Measurements from ENCODE around the gene FOXA3.

Gene FOXA3

DNA sequence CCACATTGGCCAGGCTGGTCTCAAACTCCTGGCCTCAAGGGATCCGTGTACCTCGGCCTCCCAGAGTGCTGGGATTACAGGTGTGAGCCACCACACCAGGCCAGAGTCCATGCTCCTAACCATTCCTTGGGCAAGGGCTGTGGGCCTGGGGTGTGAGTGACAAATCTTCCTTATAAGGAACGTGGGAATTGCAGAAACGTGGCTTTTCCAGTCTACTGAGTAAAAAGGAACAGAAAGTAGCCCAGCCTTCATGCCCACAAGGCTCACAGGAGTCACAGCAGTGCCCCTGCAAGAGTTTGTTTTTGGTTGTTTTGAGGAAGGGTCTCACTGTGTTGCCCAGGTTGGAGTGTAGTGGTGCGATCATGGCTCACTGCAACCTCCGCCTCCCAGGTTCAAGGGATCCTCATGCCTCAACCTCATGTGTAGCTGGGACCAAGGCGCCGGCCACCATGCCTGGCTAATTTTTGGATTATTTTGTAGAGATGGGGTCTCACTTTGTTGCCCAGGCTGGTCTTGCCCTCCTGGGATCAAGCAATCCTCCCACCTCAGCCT lies 33.2 kb downstream of the FOXA3 start:
- DNase-seq, result no peak

DNA sequence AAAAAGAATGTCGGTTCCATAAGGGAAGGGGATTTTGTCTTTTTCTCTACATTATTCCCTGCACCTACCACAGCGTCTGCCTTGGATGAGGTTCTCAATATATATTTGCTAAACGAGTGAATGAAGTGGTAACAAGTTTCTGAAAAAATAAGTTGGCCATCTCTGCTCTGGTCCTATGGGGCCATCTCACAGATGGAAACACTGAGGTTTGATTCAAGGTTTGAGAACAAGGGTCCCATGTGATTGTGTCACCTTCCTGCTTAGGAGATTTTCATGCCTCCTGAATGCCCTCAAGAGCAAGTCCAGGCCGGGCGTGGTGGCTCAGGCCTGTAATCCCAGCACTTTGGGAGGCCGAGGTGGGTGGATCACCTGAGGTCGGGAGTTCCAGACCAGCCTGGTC lies 35.1 kb downstream of the FOXA3 start:
- DNase-seq, result no peak

GRCh38 chr19:45899919-45900589 lies 35.9 kb downstream of the FOXA3 start:
- DNase-seq, result no peak

- no peak for DNase-seq
Observed at GRCh38 chr19:45900738-45901431, 36.8 kb downstream of the FOXA3 start.

- DNase-seq, result peak; percentile 25
Observed at GRCh38 chr19:45901432-45901911, 37.3 kb downstream of the FOXA3 start.

- DNase-seq, result no peak
Observed at GRCh38 chr19:45901912-45902650, 38.0 kb downstream of the FOXA3 start, which contains the start of gene MYPOP. Gene MYPOP, minus strand, starts transcription at chr19:45902613. Its CDS starts 840 bp downstream, at chr19:45901773.

DNA sequence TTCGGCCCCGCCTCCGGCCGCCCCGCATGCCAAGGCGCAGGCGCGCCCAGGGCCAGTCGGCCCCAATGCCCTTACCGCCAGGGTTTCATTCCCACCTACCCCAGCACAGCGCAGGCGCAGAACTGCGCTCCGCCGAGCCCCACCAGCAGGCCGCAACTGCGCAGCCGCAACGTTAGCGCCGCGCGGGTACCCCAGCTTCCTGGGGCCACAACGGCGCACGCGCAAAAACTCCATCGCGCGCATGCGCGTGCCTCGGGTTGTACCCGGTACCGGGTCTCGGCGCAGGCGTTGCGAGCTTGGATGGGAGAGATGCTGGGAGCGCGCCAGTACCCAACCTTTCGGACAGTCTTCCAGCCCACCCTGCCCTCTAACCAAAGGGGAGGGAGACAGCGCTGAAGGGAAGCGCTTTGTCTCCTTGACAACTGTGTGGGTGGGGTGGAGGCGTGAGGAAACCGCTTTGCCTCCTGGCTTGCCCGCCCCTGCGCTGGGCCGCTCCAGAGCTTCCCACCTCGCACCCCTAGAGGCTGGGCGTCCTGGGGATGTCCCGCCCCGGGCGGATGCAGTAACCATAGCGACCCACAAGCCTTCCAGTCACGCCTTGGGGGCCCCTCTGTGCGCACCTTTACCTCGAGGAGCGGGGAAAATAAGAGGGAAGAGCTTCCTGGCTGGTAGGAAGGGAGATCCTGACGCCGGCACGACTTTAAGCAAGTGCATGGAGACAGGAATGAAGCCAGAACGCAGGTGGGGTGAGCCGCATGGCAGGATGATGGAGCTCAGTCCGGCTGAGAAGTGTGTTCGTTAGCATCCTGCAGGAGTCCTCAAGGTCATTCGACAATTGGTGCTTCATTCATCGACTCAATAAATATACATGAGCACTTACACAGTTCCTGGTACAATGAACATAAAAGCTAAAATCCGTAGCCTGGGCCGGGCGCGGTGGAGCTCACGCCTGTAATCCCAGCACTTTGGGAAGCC lies 38.8 kb downstream of the FOXA3 start:
- peak; percentile 100 for DNase-seq

DNA sequence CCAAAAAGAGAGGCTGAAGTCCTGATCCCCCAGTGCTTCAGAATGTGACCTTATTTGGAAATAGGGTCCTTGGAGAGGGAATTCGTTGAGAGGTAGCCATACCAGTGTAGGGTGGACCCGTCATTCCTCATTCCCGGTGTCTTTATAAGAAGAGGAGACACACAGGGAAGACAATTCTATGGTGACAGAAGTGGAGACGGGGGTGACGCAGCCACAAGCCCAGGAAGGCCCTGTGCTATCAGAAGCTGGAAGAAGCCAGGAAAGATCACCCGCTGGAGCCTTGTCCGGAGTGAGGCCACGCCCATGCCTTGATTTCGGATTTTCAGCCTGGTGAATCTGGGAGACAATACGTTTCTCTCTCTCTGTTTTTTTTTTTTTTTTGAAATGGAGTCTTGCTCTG lies 40.9 kb downstream of the FOXA3 start:
- no peak for DNase-seq

DNA sequence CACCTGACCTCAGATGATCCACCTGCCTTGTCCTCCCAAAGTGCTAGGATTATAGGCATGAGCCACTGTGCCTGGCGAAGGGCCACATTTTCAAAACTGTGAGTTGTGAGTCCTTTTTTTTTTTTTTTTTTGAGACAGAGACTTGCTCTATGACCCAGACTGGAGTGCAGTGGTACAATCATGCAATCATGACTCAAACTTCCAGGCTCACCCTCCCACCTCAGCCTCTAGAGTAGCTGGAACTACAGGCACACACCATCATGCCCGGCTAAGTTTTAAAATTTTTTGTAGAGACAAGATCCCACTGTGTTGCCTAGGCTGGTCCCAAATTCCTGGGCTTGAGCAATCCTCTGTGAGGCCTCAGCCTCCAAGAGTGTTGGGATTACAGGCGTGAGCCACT lies 42.1 kb downstream of the FOXA3 start:
- DNase-seq, result no peak

DNA sequence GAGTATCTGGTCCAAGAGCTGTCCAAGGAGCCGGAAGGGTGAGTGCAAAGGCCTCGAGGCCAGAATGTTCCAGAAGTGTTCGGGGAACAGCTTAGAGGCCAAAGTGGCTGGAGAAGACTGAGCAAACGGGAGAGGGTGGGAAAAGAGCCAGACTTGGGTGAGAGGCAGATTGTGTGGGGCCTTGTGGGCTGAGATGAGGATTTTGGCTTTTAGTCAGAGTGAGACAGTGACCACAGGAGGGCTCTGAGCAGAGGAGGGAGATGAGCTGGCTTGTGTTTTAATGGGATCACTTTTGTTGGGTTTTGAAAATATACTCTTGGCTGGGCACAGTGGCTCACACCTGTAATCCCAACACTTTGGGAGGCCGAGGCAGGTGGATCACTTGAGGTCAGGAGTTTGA lies 44.8 kb downstream of the FOXA3 start:
- DNase-seq, result no peak

- DNase-seq, result no peak
Observed at GRCh38 chr19:45911291-45911690, 47.2 kb downstream of the FOXA3 start.

DNA sequence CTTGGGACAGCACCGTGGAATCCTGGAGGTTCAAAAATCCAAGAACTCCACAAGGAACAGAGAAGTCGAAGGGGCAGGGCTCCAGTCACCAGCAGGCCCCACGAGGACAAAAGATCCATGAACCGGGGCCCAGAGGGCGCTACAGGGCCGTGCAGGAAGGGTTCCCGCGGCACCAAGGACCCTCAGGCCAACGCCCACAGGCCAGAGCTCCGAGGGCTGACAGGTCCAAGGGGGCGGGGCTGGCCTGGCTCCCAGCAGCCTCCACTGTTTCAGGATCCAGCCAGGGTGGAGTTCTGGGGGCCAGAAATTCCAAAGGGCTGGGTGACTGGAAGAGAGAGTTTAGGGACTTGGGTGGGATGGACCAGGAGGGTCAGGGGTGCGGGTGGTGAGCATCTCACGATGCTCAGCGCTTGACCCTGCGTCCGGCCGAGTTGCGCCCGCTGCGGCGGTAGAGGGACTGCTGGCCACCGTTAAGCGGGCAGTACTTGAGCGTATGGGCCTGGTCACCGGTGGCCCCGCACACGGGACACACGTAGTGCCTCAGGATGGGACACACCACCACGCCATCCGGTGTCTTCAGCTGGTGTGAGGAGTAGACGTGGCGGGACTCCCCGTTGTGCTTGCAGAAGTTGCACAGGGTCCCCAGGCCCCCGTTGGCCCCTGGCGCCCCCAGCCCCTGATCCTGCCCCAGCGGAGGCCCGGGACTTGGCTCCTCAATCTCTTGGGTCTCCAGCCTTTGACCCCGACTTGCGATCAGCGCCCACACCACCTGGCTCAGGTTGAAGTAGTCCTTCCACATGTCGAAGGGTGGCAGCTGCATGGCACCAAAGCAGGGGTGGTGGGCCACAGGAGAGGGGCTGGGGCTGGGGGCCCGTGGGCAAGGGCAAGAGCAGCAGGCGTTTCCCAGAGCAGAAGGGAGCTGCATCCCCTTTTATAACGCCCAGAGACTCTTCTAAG lies 50.0 kb downstream of the FOXA3 start, which contains the start of gene NANOS2:
Gene NANOS2, minus strand, starts transcription at position 905 of the 957 bp plus-strand sequence. Its CDS starts 85 bp downstream, at position 820.
- no peak for DNase-seq

DNA sequence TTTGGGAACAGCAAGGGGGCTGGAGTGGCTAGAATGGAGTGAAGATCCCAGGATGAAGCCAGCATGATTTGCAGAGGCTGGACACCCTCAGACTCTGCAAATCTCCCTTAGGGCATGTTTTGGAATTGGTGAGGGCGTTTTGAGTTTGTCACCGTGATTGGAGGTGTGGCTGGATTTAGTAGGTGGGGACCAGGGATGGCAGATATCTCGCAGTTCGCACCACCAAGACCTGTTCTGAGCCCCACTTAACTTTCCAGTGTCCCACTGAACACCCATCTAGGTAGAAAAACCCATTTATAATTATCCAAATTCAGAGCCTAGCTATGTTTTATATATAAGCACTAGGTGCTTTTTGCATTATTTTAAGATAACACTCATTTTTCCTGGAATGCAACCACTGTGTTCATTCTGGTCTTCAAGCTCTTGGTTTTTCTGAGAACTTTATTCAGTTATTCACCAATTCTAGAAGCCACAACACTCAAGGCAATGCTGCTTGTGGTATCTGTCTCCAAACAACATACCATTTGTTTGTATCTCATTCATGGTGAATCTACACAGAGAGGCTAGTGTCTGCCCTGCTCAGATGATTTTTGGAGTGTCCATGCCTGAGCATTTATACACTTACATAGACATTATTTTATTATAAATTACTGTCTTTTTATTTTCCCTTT lies 53.4 kb downstream of the FOXA3 start:
- DNase-seq, result no peak

DNA sequence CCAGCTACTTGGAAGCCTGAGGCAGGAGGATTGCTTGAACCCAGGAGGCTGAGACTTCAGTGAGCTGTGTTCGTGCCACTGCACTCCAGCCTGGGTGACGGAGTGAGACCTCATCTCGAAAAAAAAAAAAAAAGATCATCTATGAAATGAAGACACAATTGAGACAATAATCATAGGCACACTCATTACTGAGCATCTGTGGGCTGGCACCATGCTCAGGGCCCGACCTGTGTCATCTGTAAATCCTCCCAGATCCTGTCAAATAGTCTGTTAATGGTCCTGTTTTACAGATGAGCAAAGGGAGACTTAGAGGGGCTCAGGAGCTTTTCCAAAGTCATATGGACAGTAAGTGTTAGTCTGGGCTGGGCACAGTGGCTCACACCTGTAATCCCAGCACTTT lies 54.6 kb downstream of the FOXA3 start:
- no peak for DNase-seq

GRCh38 chr19:45919678-45920077 lies 55.6 kb downstream of the FOXA3 start:
- DNase-seq, result no peak

DNA sequence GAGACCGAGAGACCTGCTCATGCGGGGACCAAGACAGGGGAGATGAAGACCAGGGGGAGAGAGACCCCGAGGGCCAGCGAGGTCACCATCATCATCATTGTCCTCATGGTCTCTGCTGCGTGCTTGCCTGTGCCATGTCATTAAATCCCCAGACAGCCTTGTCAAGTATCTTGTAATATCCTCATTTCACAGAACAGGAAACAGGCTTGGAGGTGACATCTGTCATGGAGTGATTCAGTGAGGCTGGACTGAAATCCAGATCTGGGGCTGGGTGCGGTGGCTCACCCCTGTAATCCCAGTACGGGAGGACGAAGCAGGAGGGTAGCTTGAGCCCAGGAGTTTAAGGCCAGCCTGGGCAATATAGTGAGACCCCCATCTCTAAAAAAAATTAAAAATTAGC lies 56.3 kb downstream of the FOXA3 start:
- no peak for DNase-seq

DNA sequence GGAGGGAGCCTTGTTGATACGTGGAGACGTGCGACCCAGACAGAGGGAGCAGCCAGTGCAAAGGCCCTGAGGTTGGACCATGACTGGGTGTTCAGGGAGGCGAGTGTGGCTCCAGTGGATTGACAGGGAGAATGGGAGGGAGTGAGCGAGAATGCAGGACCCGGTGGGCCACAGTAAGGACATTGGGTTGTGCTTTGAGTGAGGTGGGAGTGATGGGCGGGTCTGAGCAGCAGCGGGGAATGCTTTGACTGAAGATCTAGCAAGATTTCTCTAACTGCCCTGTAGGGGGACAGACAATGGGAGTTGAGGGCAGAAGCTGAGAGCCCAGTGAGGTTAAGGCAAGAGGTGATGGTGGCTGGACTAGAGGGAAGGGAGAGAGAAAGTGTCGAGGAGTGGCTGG lies 58.2 kb downstream of the FOXA3 start:
- DNase-seq, result no peak
